GM18508 (cell line): ENCODE measurements around the gene UBR3.
"Not testable (repeated sequence)": the region's sequence is repeated elsewhere in the genome, so short reads cannot be mapped to it uniquely, and the experiment has no call there.

Experiments
- ATAC-seq: cut with Tn5 transposase; IDR thresholded peaks from one replicate; pipeline ENCODE4 v1.9.1; 2021; ENCODE audit warnings: moderate number of reproducible peaks; ENCODE audit not compliant: insufficient read depth, unreplicated experiment

UBR3 gene

GRCh38 chr2:169820101-169820500 is 7.2 kb upstream of the UBR3 start:
- ATAC-seq = not testable (repeated sequence)

GRCh38 chr2:169822036-169822435 is 5.2 kb upstream of the UBR3 start:
- ATAC-seq = no peak

GRCh38 chr2:169822785-169823392 is 4.4 kb upstream of the UBR3 start:
- ATAC-seq = no peak

- ATAC-seq = no peak
Measured at GRCh38 chr2:169823996-169824372, 3.3 kb upstream of the UBR3 start.

GRCh38 chr2:169824373-169825333 is 2.6 kb upstream of the UBR3 start, which contains the start of gene METTL5:
METTL5 (minus strand) TSS chr2:169824905; CDS start chr2:169824597, 308 bp downstream.
- ATAC-seq = no peak

GRCh38 chr2:169828141-169828811 is 1.0 kb downstream of the UBR3 start:
- no peak for ATAC-seq

GRCh38 chr2:169834401-169834800 is 7.1 kb downstream of the UBR3 start:
- ATAC-seq = no peak

- ATAC-seq = no peak
Measured at GRCh38 chr2:169838743-169839489, 11.7 kb downstream of the UBR3 start.

GRCh38 chr2:169839954-169840746 is 12.9 kb downstream of the UBR3 start:
- ATAC-seq = no peak

GRCh38 chr2:169840747-169841142 is 13.5 kb downstream of the UBR3 start:
- ATAC-seq = no peak

GRCh38 chr2:169841625-169842024 is 14.4 kb downstream of the UBR3 start:
- ATAC-seq = not testable (repeated sequence)

GRCh38 chr2:169845016-169845415 is 17.8 kb downstream of the UBR3 start:
- ATAC-seq = no peak

GRCh38 chr2:169848959-169849693 is 21.9 kb downstream of the UBR3 start:
- ATAC-seq = not testable (repeated sequence)

- no peak for ATAC-seq
Measured at GRCh38 chr2:169849710-169850109, 22.5 kb downstream of the UBR3 start.

- no peak for ATAC-seq
Measured at GRCh38 chr2:169853041-169853668, 25.9 kb downstream of the UBR3 start.

GRCh38 chr2:169855281-169856258 is 28.3 kb downstream of the UBR3 start:
- not testable (repeated sequence) for ATAC-seq

GRCh38 chr2:169859423-169859822 is 32.2 kb downstream of the UBR3 start:
- ATAC-seq = no peak
